ENCODE data around the gene PRKN.

DNA sequence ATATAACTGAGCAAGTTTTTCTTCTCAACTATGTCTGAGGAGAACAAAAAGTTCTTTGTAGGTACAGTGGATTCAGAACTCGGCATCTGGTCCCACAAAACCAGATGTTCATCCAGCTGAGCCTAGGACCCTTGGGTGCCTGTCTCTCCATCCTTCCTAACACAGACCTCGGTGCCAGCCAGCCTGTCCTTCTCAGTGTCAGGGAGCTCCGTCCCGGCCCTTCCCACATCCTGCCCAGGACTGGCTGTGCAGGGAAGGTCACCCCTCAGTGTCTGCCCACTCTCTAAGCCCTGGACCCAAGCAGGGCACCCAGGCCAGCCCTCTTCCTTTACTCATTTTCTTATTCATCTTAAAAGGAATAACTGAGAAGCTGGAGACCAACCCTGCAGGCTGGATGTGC lies 1421.7 kb downstream of the PRKN start:
- TF ChIP-seq GATA2 (IDR thresholded peaks at IDR 0.05; ENCODE audit: low read depth, low read length) (no peak), GATA3 (IDR thresholded peaks at IDR 0.05; ENCODE audit: low read depth, low read length) (no peak)
